GM04503 (cell line): Measurements from ENCODE around the gene CDHR2.
"Not testable (repeated sequence)": the region's sequence is repeated elsewhere in the genome, so short reads cannot be mapped to it uniquely, and the experiment has no call there.

ENCODE experiments used
- DNase-seq: peaks from one replicate; pipeline ENCODE4 v3.0.0-alpha.2; 2012; ENCODE audit warnings: low read depth

The CDHR2 gene

DNA sequence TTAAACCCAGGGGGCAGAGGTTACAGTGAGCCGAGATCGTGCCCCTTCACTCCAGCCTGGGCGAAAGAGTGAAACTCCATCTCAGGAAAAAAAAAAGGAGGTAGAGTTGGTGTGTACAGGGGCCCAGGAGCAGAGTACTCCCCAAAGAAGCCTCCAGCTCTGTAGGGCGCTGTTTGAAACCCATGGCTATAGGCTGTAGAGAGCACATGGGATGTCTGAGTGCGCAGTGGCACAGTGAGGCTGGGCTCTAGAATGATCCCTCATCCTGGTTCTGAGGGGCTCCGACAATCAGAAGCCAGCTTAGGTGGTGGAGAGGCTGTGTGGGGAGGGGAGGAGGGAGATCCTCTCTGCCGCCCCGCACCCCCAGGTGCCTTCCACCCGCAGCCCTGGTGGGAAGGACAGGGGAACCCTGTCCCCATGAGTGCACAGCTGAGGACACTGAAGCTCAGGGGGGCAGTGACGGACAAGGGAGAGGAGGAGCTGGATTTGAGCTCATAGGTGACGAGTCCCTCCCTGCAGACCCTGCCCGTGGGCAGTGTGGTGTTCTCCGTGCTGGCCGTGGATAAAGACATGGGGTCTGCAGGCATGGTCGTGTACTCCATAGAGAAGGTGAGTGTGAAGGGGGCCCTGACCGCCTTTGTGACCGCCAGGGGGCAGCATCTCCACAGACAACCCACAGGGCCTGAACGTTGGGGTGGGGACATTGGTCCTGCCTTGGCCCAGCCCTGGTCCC is 24.6 kb downstream of the CDHR2 start:
- DNase-seq = no peak

- no peak for DNase-seq
Observed at GRCh38 chr5:176574297-176574591, 25.1 kb downstream of the CDHR2 start.

DNA sequence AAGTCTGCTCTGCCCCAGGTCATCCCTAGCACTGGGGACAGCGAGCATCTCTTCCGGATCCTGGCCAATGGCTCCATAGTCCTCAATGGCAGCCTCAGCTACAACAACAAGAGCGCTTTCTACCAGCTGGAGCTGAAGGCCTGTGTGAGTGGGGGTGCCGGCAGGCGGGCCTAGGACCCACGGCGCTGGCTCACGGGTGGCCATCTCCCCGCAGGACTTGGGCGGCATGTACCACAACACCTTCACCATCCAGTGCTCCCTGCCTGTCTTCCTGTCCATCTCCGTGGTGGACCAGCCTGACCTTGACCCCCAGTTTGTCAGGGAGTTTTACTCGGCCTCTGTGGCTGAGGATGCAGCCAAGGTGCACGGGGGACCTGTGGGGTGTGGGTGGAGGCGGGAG is 25.9 kb downstream of the CDHR2 start:
- no peak for DNase-seq

- no peak for DNase-seq
Observed at GRCh38 chr5:176575488-176576422, 26.6 kb downstream of the CDHR2 start.

GRCh38 chr5:176577312-176578176 is 28.4 kb downstream of the CDHR2 start:
- no peak for DNase-seq

DNA sequence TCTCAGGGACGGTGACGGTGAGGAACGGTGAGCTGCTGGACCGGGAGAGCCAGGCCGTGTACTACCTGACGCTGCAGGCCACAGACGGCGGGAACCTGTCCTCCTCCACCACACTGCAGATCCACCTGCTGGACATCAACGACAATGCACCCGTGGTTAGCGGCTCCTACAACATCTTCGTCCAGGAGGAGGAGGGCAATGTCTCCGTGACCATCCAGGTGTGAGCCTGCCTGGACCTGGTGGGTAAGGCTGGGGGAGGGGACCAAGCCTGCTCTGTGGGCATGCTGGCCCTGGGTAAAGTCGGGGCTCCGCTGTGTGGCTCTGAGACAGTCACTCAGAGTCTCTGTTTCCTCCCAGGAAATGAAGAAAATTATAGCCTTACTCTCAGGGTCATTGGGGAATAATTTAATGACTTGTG is 29.3 kb downstream of the CDHR2 start:
- no peak for DNase-seq

- no peak for DNase-seq
Observed at GRCh38 chr5:176579323-176579722, 30.2 kb downstream of the CDHR2 start.

GRCh38 chr5:176581361-176581760 is 32.2 kb downstream of the CDHR2 start:
- DNase-seq = no peak

GRCh38 chr5:176583076-176583475 is 33.9 kb downstream of the CDHR2 start:
- DNase-seq = no peak

GRCh38 chr5:176587398-176587797 is 38.3 kb downstream of the CDHR2 start:
- no peak for DNase-seq

- DNase-seq = no peak
Observed at GRCh38 chr5:176588297-176588696, 39.2 kb downstream of the CDHR2 start.

DNA sequence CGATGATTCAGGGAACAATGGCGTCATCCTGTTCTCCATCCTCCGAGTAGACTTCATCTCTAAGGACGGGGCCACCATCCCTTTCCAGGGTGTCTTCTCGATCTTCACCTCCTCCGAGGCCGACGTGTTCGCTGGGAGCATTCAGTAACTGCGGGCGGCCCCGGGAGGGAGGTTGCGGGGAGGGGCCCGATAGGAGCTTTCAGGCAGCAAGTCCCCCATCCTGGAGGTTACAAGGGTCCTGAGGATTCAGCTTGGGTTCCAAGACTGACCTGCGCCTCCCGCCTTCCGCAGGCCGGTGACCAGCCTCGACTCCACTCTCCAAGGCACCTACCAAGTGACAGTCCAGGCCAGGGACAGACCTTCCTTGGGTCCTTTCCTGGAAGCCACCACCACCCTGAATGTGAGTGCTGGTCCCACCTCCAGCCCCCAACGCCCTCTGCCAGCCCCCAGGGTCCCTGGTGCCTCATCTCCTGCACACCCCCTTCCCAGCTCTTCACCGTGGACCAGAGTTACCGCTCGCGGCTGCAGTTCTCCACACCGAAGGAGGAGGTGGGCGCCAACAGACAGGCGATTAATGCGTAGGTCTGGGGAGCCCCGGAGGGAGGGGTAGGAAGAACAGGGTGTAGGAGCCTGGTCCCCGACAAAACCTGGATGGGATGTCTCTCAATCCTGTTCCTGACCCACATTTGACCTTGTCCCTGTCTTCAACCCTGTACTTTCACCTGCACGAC is 40.1 kb downstream of the CDHR2 start:
- no peak for DNase-seq

- no peak for DNase-seq
Observed at GRCh38 chr5:176590035-176590717, 41.0 kb downstream of the CDHR2 start.

DNA sequence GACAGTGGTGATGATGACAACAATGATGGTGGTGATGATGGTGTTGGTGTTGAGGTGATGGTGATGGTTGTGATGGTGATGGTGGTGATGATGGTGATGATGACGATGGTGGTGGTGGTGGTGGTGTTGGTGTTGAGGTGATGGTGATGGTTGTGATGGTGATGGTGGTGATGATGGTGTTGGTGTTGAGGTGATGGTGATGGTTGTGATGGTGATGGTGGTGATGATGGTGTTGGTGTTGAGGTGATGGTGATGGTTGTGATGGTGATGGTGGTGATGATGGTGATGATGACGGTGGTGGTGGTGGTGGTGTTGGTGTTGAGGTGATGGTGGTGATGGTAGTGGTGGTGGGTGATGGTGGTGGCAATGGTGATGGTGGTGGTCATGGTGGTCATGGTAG is 42.5 kb downstream of the CDHR2 start:
- DNase-seq = not testable (repeated sequence)

DNA sequence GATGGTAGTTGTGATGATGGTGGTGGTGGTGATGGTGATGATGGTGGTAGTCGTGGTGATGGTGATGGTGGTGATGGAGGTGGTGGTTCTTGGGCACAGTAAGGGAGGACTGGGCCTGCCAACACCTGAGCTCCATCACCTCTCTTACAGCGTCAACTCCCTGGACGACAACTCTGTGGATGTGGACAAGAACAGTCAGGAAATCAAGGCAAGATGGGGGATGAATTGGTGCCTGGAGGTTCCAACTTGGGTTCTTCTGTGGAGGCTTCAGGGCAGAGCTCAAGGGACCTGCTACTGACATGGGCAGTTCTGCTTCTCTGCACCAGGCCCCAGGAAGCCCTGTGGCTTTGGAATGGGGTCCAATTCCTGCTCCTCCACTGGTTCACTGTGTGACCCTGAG is 43.4 kb downstream of the CDHR2 start:
- DNase-seq = no peak

- no peak for DNase-seq
Observed at GRCh38 chr5:176593273-176593869, 44.2 kb downstream of the CDHR2 start.

DNA sequence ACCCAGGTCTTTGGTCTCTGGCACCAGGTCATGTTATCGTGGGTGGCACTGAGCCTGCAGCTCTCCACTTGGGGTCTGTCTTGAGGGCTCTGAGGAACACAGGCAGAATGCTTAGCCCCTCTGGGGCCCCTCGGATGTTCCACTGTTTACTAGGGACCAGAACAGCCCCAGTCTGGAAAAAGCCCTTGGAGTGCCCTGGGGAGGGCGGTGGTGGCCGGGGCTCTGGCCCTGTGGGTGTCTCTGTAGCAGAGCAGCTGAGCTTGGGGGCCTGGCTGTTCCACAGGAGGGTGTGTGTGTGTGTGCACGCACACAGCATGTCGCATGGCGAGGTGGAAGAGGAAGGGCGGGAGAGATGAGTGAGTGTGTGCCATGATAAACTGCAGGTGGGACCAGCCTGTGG is 45.4 kb downstream of the CDHR2 start:
- no peak for DNase-seq

DNA sequence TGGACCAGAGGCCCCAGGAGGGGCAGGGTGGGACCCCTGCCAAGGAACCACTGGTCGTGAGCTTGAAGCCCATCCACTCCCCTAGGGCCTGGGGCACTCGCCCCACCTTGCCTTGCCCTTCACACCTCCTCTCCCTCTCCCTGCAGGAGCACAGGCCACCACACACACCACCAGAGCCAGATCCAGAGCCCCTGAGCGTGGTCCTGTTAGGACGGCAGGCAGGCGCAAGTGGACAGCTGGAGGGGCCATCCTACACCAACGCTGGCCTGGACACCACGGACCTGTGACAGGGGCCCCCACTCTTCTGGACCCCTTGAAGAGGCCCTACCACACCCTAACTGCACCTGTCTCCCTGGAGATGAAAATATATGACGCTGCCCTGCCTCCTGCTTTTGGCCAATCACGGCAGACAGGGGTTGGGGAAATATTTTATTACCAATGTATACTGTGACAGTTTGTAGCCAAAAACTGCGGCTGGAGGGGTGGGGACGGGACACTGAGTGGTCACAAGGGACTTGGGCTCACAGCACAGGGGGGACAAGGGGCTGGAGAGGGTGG is 46.3 kb downstream of the CDHR2 start:
- no peak for DNase-seq

DNA sequence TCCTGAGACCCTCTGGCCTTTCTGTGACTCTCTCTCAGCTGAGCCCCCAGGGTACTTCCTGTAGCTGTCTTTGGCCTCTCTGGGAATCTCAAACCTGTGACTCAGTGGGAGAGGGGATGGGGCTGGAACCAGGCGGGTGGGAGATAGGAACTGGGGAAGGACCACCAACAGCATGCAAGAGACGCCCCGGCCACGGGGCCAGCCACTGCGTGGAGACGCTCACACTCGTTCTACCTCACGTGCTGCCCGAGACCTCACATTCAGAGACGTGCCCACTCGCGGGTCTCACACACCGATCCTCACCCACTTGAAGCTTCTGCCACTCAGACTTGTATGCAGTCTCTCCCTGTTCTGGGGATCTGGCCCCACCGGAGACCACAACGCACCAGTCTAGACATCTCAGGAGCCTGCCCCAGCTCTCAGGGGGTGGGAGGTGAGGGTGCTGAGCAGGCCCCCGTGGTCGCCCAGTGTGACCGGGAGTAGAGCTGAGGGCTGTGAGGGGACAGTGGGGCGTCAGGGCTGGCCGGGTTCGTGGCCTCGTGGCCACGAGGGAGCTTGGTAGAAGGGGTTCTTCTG is 47.0 kb downstream of the CDHR2 start:
- no peak for DNase-seq
